Vagina (tissue), 2 donors: ENCODE measurements around the gene INSRR. TPM values are rescaled to one million over a fixed set of nuclear protein-coding genes. Genes with fewer than 3 reads are reported as not detected.
A peak's percentile ranks its signal among the peaks of the same experiment; 100 is the strongest.

Experiments
- DNase-seq, 2 donors: peaks; one replicate each; pipeline ENCODE4 v3.0.0-alpha.2; 2017; ENCODE audit errors: extremely low spot score in 2 of 2
- H3K27ac ChIP-seq: fragments of 200-600 bp; sonication (generic); one replicate; pipeline ENCODE4 v1.5.1; 2019
- H3K27me3 ChIP-seq: fragments of 200-600 bp; sonication (generic); one replicate; pipeline ENCODE4 v1.5.1; 2019
- H3K36me3 ChIP-seq, 2 donors: fragments of 200-600 bp; sonication (generic); one replicate each; pipeline ENCODE4 v1.5.1; 2017 to 2019
- H3K4me1 ChIP-seq: fragments of 200-600 bp; sonication (generic); one replicate; pipeline ENCODE4 v1.5.1; 2019
- H3K4me3 ChIP-seq, 2 donors: fragments of 200-600 bp; sonication (generic); 1 replicate in 1 of 2; 2 replicates in 1 of 2; pipeline ENCODE4 v1.5.1; 2016 to 2019
- H3K9me3 ChIP-seq: fragments of 200-600 bp; sonication (generic); one replicate; pipeline ENCODE4 v1.5.1; 2019
- CTCF ChIP-seq, 3 experiments: fragments of 450-650 bp in 2 of 3; fragments of 200-600 bp in 1 of 3; sonication (generic) in 1 of 3; IDR thresholded peaks; one replicate each; pipeline ENCODE4 v1.5.1; 2017 to 2019; ENCODE audit warnings: antibody characterized with exemption in 3 of 3, mild to moderate bottlenecking in 2 of 3, moderate library complexity in 2 of 3
- POLR2A ChIP-seq, 2 donors: fragments of 450-650 bp; IDR thresholded peaks; one replicate each; pipeline ENCODE4 v1.6.1; 2017; ENCODE audit warnings: antibody characterized with exemption in 2 of 2, mild to moderate bottlenecking in 2 of 2, moderate library complexity in 2 of 2
- POLR2AphosphoS5 ChIP-seq, 2 donors: sonication (generic); formaldehyde crosslinking; IDR thresholded peaks; one replicate each; pipeline ENCODE4 v1.9.0; 2017; ENCODE audit warnings: antibody characterized with exemption in 2 of 2, mild to moderate bottlenecking in 2 of 2, low read depth in 1 of 2; ENCODE audit not compliant: insufficient read depth in 1 of 2
- intact Hi-C: fragments of 100-400 bp; cut with DNase I; formaldehyde crosslinking; loops from one replicate; pipeline ENCODE4 v1.15.1; 2023
- total RNA-seq: library from RNA; depleted of rRNA; stranded (reverse); fragments of >200 nt; gene quantifications from one replicate; pipeline ENCODE4 v1.2.3, GENCODE V29; 2016

INSRR gene
- total RNA-seq, 1 donor from 2014 or later = not detected

GRCh38 chr1:156804572-156805243, 54.2 kb downstream of the INSRR start:
- intact Hi-C loops = loop anchor here (5.0 kb wide), 1 partner anchor 53 kb away; the partner anchor contains the start of gene INSRR
- TF ChIP-seq POLR2A (IDR thresholded peaks at IDR 0.05) = no peak
- H3K27me3 ChIP-seq = no peaks in the 10 kb centered on the region
- peaks cover 0 to 10% of the 10 kb centered on the region in 2 donors for H3K36me3 ChIP-seq
- H3K4me1 ChIP-seq = peaks cover 53% of the 10 kb centered on the region
- no peaks in the 10 kb centered on the region for H3K9me3 ChIP-seq
- no peak for DNase-seq
- H3K4me3 ChIP-seq = no peak overlapping the region
- no peak overlapping the region for H3K27ac ChIP-seq

- intact Hi-C loops = no loop called here
- no peak for DNase-seq
- Histone ChIP-seq H3K27me3 (no peaks in the 10 kb centered on the region), H3K4me3 (no peak overlapping the region), H3K9me3 (no peaks in the 10 kb centered on the region), H3K4me1 (peaks cover 53% of the 10 kb centered on the region), H3K27ac (no peak overlapping the region), H3K36me3 (peaks cover 0 to 11% of the 10 kb centered on the region in 2 donors)
- TF ChIP-seq POLR2AphosphoS5 (IDR thresholded peaks at IDR 0.05; ENCODE audit: insufficient read depth in 1 of 2, low read depth in 1 of 2) = no peak
- TF ChIP-seq CTCF (IDR thresholded peaks at IDR 0.05) = no peak
- TF ChIP-seq POLR2A (IDR thresholded peaks at IDR 0.05) = no peak
These were observed 54.9 kb downstream of the INSRR start for GRCh38 chr1:156804026-156804425.

GRCh38 chr1:156803086-156803851, 55.6 kb downstream of the INSRR start:
- no peak for TF ChIP-seq POLR2A (IDR thresholded peaks at IDR 0.05)
- TF ChIP-seq CTCF (IDR thresholded peaks at IDR 0.05) = no peak
- TF ChIP-seq POLR2AphosphoS5 (IDR thresholded peaks at IDR 0.05; ENCODE audit: insufficient read depth in 1 of 2, low read depth in 1 of 2) = no peak
- Histone ChIP-seq H3K4me1 (peaks cover 53% of the 10 kb centered on the region), H3K4me3 (no peak overlapping the region), H3K27ac (no peak overlapping the region), H3K27me3 (no peaks in the 10 kb centered on the region), H3K36me3 (peaks cover 0 to 18% of the 10 kb centered on the region in 2 donors), H3K9me3 (no peaks in the 10 kb centered on the region)
- intact Hi-C loops = no loop called here
- no peak for DNase-seq

- H3K27ac ChIP-seq = no peak overlapping the region
- DNase-seq = no peak
- TF ChIP-seq POLR2AphosphoS5 (IDR thresholded peaks at IDR 0.05; ENCODE audit: insufficient read depth in 1 of 2, low read depth in 1 of 2) (no peak), CTCF (IDR thresholded peaks at IDR 0.05) (no peak), POLR2A (IDR thresholded peaks at IDR 0.05) (no peak)
- H3K36me3 ChIP-seq = peaks cover 0 to 26% of the 10 kb centered on the region in 2 donors
- intact Hi-C loops = no loop called here
- peaks cover 53% of the 10 kb centered on the region for H3K4me1 ChIP-seq
- no peak overlapping the region for H3K4me3 ChIP-seq
- no peaks in the 10 kb centered on the region for H3K9me3 ChIP-seq
- H3K27me3 ChIP-seq = no peaks in the 10 kb centered on the region
These were observed 56.4 kb downstream of the INSRR start for GRCh38 chr1:156802421-156802935.

- Histone ChIP-seq H3K4me3 (no peak overlapping the region), H3K9me3 (no peaks in the 10 kb centered on the region), H3K27me3 (no peaks in the 10 kb centered on the region), H3K4me1 (peaks cover 44% of the 10 kb centered on the region), H3K27ac (no peak overlapping the region), H3K36me3 (peaks cover 0 to 28% of the 10 kb centered on the region in 2 donors)
- TF ChIP-seq POLR2A (IDR thresholded peaks at IDR 0.05) = no peak
- TF ChIP-seq CTCF (IDR thresholded peaks at IDR 0.05) = no peak
- peak in 1 of 2 donors; percentile 60 for TF ChIP-seq POLR2AphosphoS5 (IDR thresholded peaks at IDR 0.05; ENCODE audit: insufficient read depth in 1 of 2, low read depth in 1 of 2)
- DNase-seq = peak in 1 of 2 donors; percentile 93
- intact Hi-C loops = no loop called here
These were observed 57.4 kb downstream of the INSRR start for GRCh38 chr1:156801409-156802121.
